NT2/D1 (cell line): Measurements from ENCODE around the gene ENTHD1.
"Not testable (repeated sequence)": the region's sequence is repeated elsewhere in the genome, so short reads cannot be mapped to it uniquely, and the experiment has no call there.

ENCODE experiments used
- DNase-seq: peaks from one replicate; pipeline ENCODE4 v3.0.0-alpha.2; 2011; ENCODE audit warnings: low read depth, low spot score
- H3K27me3 ChIP-seq: 2 replicates; pipeline ENCODE4 v1.6.0; 2011; ENCODE audit warnings: mild to moderate bottlenecking; ENCODE audit not compliant: insufficient read length, insufficient read depth
- H3K36me3 ChIP-seq: 2 replicates; pipeline ENCODE4 v1.6.1; 2011; ENCODE audit warnings: mild to moderate bottlenecking, low read length, mixed read lengths; ENCODE audit not compliant: insufficient read depth, insufficient read length
- H3K4me1 ChIP-seq: 2 replicates; pipeline ENCODE4 v1.5.1; 2011; ENCODE audit not compliant: insufficient read depth, insufficient read length
- H3K4me3 ChIP-seq: 2 replicates; pipeline ENCODE4 v1.5.1; 2011; ENCODE audit warnings: low read depth; ENCODE audit not compliant: insufficient read length
- H3K9ac ChIP-seq: 2 replicates; pipeline ENCODE4 v1.6.0; 2011; ENCODE audit warnings: low read depth; ENCODE audit not compliant: insufficient read length
- H3K9me3 ChIP-seq: 2 replicates; pipeline ENCODE4 v1.5.1; 2011; ENCODE audit warnings: mild to moderate bottlenecking, low read length; ENCODE audit not compliant: insufficient read depth
- SUZ12 ChIP-seq: IDR thresholded peaks from 2 replicates; pipeline ENCODE4 v1.6.1; 2011; ENCODE audit not compliant: insufficient read length, insufficient read depth; ENCODE audit errors: extremely low read depth
- YY1 ChIP-seq: IDR thresholded peaks from 2 replicates; pipeline ENCODE4 v1.6.1; 2011; ENCODE audit not compliant: insufficient read length, insufficient read depth
- ZNF274 ChIP-seq: IDR thresholded peaks from 2 replicates; pipeline ENCODE4 v1.6.1; 2011; ENCODE audit warnings: mild to moderate bottlenecking, low read depth, low read length

Gene ENTHD1

GRCh38 chr22:39734866-39735265 lies 158.7 kb downstream of the ENTHD1 start:
- Histone ChIP-seq H3K4me1 (peaks cover 5% of the 10 kb centered on the region), H3K9ac (no peak overlapping the region), H3K9me3 (peaks cover 5% of the 10 kb centered on the region; the same call in 1 of the 2 replicates), H3K36me3 (no peaks in the 10 kb centered on the region), H3K27me3 (no peaks in the 10 kb centered on the region), H3K4me3 (no peak overlapping the region)
- DNase-seq = no peak
- TF ChIP-seq ZNF274 (no peak), YY1 (no peak), SUZ12 (no peak)

GRCh38 chr22:39734046-39734445 lies 159.5 kb downstream of the ENTHD1 start:
- not testable (repeated sequence) for H3K4me3 ChIP-seq, H3K27me3 ChIP-seq, H3K9me3 ChIP-seq, H3K9ac ChIP-seq, DNase-seq, H3K36me3 ChIP-seq, H3K4me1 ChIP-seq

GRCh38 chr22:39733191-39733590 lies 160.4 kb downstream of the ENTHD1 start:
- peaks cover 5% of the 10 kb centered on the region for H3K4me1 ChIP-seq
- DNase-seq = no peak
- peaks cover 7% of the 10 kb centered on the region for H3K27me3 ChIP-seq
- H3K36me3 ChIP-seq = no peaks in the 10 kb centered on the region
- TF ChIP-seq ZNF274 (no peak), SUZ12 (no peak), YY1 (no peak)
- no peak overlapping the region for H3K9ac ChIP-seq
- no peak overlapping the region for H3K4me3 ChIP-seq
- H3K9me3 ChIP-seq = no peaks in the 10 kb centered on the region

GRCh38 chr22:39732625-39733024 lies 160.9 kb downstream of the ENTHD1 start:
- no peaks in the 10 kb centered on the region for H3K9me3 ChIP-seq
- H3K4me1 ChIP-seq = peaks cover 5% of the 10 kb centered on the region
- H3K9ac ChIP-seq = no peak overlapping the region
- H3K4me3 ChIP-seq = no peak overlapping the region
- no peak for DNase-seq
- peaks cover 9% of the 10 kb centered on the region for H3K27me3 ChIP-seq
- TF ChIP-seq YY1 (no peak), ZNF274 (no peak), SUZ12 (no peak)
- H3K36me3 ChIP-seq = no peaks in the 10 kb centered on the region

GRCh38 chr22:39731881-39732555 lies 161.5 kb downstream of the ENTHD1 start:
- TF ChIP-seq ZNF274 (no peak), YY1 (no peak), SUZ12 (no peak)
- Histone ChIP-seq H3K27me3 (peaks cover 15% of the 10 kb centered on the region), H3K4me3 (no peak overlapping the region), H3K4me1 (peaks cover 5% of the 10 kb centered on the region), H3K9me3 (no peaks in the 10 kb centered on the region), H3K9ac (no peak overlapping the region), H3K36me3 (no peaks in the 10 kb centered on the region)
- no peak for DNase-seq

GRCh38 chr22:39731481-39731880 lies 162.1 kb downstream of the ENTHD1 start:
- Histone ChIP-seq H3K36me3 (no peaks in the 10 kb centered on the region), H3K27me3 (peaks cover 20% of the 10 kb centered on the region), H3K9me3 (no peaks in the 10 kb centered on the region), H3K9ac (no peak overlapping the region), H3K4me1 (peaks cover 5% of the 10 kb centered on the region), H3K4me3 (no peak overlapping the region)
- no peak for DNase-seq
- TF ChIP-seq SUZ12 (no peak), YY1 (no peak)

GRCh38 chr22:39729141-39729934 lies 164.2 kb downstream of the ENTHD1 start:
- Histone ChIP-seq H3K9ac (no peak overlapping the region), H3K27me3 (peaks cover 26% of the 10 kb centered on the region), H3K9me3 (no peaks in the 10 kb centered on the region), H3K36me3 (no peaks in the 10 kb centered on the region), H3K4me3 (no peak overlapping the region), H3K4me1 (peaks cover 5% of the 10 kb centered on the region)
- TF ChIP-seq SUZ12 (no peak), ZNF274 (no peak), YY1 (no peak)
- no peak for DNase-seq
